ENCODE measurements around the gene TMEM208. TPM values are rescaled to one million over a fixed set of nuclear protein-coding genes. Genes with fewer than 3 reads are reported as not detected.

TMEM208 gene
- polyA plus RNA-seq, 1 of the 3 experiments (the other 2 are of a cell fraction): 98.2 TPM

DNA sequence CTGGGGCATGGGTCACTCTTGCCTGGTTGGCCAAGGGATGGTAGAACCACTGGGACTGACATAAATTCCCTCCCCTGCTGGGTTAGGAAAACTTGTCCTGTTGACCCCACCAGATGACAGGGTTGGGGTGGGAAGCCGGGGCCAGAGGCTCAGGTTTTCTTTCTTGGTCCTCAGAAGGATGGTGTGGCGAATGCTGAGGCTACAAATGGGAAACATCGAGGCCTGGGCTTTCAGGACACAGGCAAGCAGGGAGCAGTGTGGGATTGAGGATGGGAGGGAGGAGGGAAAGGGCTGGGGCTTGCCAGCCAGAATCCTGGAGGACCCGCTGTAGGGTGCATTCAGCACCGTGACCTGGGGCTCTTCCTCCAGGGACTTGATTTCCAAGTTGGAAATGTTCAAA, 37.9 kb downstream of the TMEM208 start:
- H3K36me3 ChIP-seq (replicated peaks in 1 of 2; ENCODE audit: control insufficient read depth in 1 of 2, insufficient read depth in 2 of 2, low read length in 1 of 2): no peaks in the 10 kb centered on the region
- H3K9me3 ChIP-seq: no peaks in the 10 kb centered on the region
- H3K9ac ChIP-seq: no peak overlapping the region
- no peak overlapping the region for H3K27ac ChIP-seq (ENCODE audit: low read depth in 2 of 2, low read length in 1 of 2)
- no peaks in the 10 kb centered on the region for H3K9me2 ChIP-seq
- no peaks in the 10 kb centered on the region for H4K20me1 ChIP-seq (ENCODE audit: insufficient read depth)
- H2AFZ ChIP-seq (ENCODE audit: low read depth): no peak overlapping the region
- H3K27me3 ChIP-seq (ENCODE audit: insufficient read depth): no peaks in the 10 kb centered on the region
- H3K4me1 ChIP-seq (ENCODE audit: control insufficient read depth in 1 of 2, insufficient read depth in 2 of 2, low read depth in 1 of 2, low read length in 1 of 2): peaks cover 7 to 8% of the 10 kb centered on the region in 2 experiments; a peak in 2 of 4 replicates
- WGBS (ENCODE audit: low lambda C conversion rate): 97% methylated on average over 5 of the region's 5 CpGs
- CTCF ChIA-PET: interaction anchor here (1.3 to 2.2 kb wide), 5 partner anchors 14 to 110 kb away, joined by 3 to 12 read pairs (median 4); partner anchors contain the start of genes FHOD1 and PLEKHG4
- TF ChIP-seq, protein P1, sequence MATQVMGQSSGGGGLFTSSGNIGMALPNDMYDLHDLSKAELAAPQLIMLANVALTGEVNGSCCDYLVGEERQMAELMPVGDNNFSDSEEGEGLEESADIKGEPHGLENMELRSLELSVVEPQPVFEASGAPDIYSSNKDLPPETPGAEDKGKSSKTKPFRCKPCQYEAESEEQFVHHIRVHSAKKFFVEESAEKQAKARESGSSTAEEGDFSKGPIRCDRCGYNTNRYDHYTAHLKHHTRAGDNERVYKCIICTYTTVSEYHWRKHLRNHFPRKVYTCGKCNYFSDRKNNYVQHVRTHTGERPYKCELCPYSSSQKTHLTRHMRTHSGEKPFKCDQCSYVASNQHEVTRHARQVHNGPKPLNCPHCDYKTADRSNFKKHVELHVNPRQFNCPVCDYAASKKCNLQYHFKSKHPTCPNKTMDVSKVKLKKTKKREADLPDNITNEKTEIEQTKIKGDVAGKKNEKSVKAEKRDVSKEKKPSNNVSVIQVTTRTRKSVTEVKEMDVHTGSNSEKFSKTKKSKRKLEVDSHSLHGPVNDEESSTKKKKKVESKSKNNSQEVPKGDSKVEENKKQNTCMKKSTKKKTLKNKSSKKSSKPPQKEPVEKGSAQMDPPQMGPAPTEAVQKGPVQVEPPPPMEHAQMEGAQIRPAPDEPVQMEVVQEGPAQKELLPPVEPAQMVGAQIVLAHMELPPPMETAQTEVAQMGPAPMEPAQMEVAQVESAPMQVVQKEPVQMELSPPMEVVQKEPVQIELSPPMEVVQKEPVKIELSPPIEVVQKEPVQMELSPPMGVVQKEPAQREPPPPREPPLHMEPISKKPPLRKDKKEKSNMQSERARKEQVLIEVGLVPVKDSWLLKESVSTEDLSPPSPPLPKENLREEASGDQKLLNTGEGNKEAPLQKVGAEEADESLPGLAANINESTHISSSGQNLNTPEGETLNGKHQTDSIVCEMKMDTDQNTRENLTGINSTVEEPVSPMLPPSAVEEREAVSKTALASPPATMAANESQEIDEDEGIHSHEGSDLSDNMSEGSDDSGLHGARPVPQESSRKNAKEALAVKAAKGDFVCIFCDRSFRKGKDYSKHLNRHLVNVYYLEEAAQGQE (IDR thresholded peaks at IDR 0.05; ENCODE audit: low read depth, low read length): no peak
- TF ChIP-seq EZH2phosphoT487 (IDR thresholded peaks at IDR 0.05; ENCODE audit: borderline replicate concordance, low read depth) (no peak), SMC3 (IDR thresholded peaks at IDR 0.05; ENCODE audit: low read depth, low read length) (no peak), NFIC (IDR thresholded peaks at IDR 0.05; ENCODE audit: borderline replicate concordance) (no peak), POLR2AphosphoS5 (IDR thresholded peaks at IDR 0.05; ENCODE audit: low read depth, low read length) (no peak), JUND (IDR thresholded peaks at IDR 0.05) (no peak), RFX5 (IDR thresholded peaks at IDR 0.05; ENCODE audit: low read length) (no peak), FOSL2 (IDR thresholded peaks at IDR 0.05; ENCODE audit: borderline replicate concordance, low read depth) (no peak), YY1 (IDR thresholded peaks at IDR 0.05; ENCODE audit: low read depth) (no peak), ZBTB33 (IDR thresholded peaks at IDR 0.05; ENCODE audit: borderline replicate concordance, low read depth) (no peak), RXRA (IDR thresholded peaks at IDR 0.05; ENCODE audit: borderline replicate concordance, low read depth) (no peak), MXI1 (IDR thresholded peaks at IDR 0.05; ENCODE audit: low read depth, low read length) (no peak), PBX3 (IDR thresholded peaks at IDR 0.05) (no peak), RAD21 (IDR thresholded peaks at IDR 0.05; ENCODE audit: low read length) (no peak)
- TF ChIP-seq, protein P2, sequence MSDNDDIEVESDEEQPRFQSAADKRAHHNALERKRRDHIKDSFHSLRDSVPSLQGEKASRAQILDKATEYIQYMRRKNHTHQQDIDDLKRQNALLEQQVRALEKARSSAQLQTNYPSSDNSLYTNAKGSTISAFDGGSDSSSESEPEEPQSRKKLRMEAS (IDR thresholded peaks at IDR 0.05; ENCODE audit: low read depth): no peak
- H3K4me3 ChIP-seq (ENCODE audit: low read depth in 2 of 2, low read length in 1 of 2): no peak overlapping the region
- no peak for DNase-seq
- H3K4me2 ChIP-seq: no peak overlapping the region
- H3K79me2 ChIP-seq (ENCODE audit: insufficient read depth): no peaks in the 10 kb centered on the region
- POLR2A ChIA-PET: interaction anchor here (1.1 kb wide), 1 partner anchor 8 kb away, joined by 3 read pairs; no protein-coding TSS in a partner anchor
- H3F3A ChIP-seq (replicated peaks; ENCODE audit: insufficient read depth): peaks cover 21% of the 10 kb centered on the region

Measured in SK-N-SH (cell line).